Panc1 (cell line): ENCODE measurements around the gene FSD1L.

Experiments used
- CTCF ChIP-seq: fragments of 450-650 bp; IDR thresholded peaks from 2 replicates; pipeline ENCODE4 v1.5.1; 2017; ENCODE audit warnings: mild to moderate bottlenecking
- POLR2AphosphoS5 ChIP-seq: IDR thresholded peaks from 2 replicates; pipeline ENCODE4 v1.6.1; 2012; ENCODE audit warnings: mild to moderate bottlenecking, low read depth, low read length, moderate library complexity
- TCF7L2 ChIP-seq: IDR thresholded peaks from 2 replicates; pipeline ENCODE4 v1.6.1; 2011; ENCODE audit warnings: mild to moderate bottlenecking, low read depth, low read length, inconsistent platforms

- no peak for TF ChIP-seq CTCF
- TF ChIP-seq TCF7L2 = no peak
- TF ChIP-seq POLR2AphosphoS5 = no peak
Observed at GRCh38 chr9:105421154-105421553, 26.7 kb upstream of the FSD1L start.
